ENCODE measurements around the gene THSD7A.

DNA sequence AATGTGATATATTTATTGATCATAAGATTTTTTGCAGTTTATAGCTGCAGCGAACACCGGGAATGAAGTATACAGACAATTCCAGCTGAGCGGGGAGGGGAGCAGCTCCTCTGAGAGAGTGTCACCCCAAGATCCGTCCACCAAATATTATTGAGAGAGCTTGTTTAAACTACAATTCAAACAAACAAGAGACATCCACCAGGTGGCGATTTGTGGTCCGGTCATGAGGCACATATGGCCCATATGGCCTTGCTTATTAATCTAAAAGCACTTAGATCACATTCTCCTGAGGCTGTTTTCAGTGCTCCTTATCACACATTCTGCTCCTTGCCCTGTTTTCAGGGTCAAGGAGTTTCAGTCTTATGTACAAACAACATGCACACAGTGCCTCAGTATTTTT is 83.1 kb downstream of the THSD7A start:
- TF ChIP-seq POLR2AphosphoS5 (IDR thresholded peaks at IDR 0.05; ENCODE audit: low read depth, low read length) = no peak
- no peak for TF ChIP-seq TAF1 (IDR thresholded peaks at IDR 0.05; ENCODE audit: borderline replicate concordance, insufficient read depth, low read length)
- TF ChIP-seq FOXP2 (optimal IDR thresholded peaks at IDR 0.05; ENCODE audit: borderline replicate concordance, extremely low read depth, extremely low read length, insufficient read depth) = no peak
- TF ChIP-seq, protein P1, sequence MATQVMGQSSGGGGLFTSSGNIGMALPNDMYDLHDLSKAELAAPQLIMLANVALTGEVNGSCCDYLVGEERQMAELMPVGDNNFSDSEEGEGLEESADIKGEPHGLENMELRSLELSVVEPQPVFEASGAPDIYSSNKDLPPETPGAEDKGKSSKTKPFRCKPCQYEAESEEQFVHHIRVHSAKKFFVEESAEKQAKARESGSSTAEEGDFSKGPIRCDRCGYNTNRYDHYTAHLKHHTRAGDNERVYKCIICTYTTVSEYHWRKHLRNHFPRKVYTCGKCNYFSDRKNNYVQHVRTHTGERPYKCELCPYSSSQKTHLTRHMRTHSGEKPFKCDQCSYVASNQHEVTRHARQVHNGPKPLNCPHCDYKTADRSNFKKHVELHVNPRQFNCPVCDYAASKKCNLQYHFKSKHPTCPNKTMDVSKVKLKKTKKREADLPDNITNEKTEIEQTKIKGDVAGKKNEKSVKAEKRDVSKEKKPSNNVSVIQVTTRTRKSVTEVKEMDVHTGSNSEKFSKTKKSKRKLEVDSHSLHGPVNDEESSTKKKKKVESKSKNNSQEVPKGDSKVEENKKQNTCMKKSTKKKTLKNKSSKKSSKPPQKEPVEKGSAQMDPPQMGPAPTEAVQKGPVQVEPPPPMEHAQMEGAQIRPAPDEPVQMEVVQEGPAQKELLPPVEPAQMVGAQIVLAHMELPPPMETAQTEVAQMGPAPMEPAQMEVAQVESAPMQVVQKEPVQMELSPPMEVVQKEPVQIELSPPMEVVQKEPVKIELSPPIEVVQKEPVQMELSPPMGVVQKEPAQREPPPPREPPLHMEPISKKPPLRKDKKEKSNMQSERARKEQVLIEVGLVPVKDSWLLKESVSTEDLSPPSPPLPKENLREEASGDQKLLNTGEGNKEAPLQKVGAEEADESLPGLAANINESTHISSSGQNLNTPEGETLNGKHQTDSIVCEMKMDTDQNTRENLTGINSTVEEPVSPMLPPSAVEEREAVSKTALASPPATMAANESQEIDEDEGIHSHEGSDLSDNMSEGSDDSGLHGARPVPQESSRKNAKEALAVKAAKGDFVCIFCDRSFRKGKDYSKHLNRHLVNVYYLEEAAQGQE (IDR thresholded peaks at IDR 0.05; ENCODE audit: insufficient read depth in 1 of 2, low read depth in 2 of 2, low read length in 2 of 2) = no peak
- TF ChIP-seq SIN3A (IDR thresholded peaks at IDR 0.05; ENCODE audit: borderline replicate concordance, insufficient read depth, low read length) = no peak
